Measurements from ENCODE around the gene DDI2. TPM values are rescaled to one million over a fixed set of nuclear protein-coding genes. Genes with fewer than 3 reads are reported as not detected.

Gene DDI2
- total RNA-seq: 27.4 and 40.1 TPM in 2 replicates
- 5.6 and 7.5 TPM in 2 replicates for polyA plus RNA-seq

DNA sequence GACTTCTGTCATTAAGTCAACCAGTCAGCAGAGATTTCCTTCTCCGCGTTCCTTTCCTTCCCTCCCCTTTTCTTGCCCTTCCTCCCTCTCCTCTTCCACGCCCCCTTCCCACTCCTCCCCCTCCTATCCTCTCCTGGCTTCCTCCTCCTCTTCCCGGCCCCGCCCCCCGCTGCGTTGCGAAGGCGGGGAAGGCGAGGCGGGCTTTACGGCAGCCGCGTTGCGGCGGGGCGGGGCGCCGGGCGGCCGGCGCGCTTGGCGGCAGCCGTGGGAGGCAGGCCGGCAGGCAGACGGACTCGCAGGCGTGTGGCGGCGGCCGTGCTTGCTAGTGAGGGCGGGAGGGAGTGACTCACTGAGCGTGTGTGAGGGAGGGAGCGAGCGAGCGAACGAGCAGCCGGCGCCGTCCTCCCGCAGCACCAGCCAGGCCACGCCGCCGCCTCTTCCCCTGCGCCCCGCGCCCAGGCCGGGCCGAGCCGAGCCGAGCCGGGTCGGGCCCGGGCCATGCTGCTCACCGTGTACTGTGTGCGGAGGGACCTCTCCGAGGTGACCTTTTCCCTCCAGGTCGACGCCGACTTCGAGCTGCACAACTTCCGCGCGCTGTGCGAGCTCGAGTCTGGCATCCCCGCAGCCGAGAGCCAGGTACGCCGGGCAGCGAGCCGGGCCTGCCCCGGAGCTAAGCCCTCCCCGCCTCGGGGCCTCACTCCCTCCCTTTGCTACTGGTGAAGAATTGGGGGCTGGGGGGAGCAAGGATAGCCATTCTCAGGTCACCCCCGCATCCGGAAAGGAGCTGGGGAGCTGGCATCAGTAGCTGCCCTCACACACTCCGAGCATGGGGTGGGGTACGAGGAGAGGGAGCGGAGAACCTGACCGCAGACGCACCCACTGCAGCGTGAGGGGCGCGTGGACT, at the start of gene DDI2:
Gene DDI2, plus strand, starts transcription at position 286 of the 904 bp plus-strand sequence. Its CDS starts 213 bp downstream, at position 499.
- H3K27ac ChIP-seq: peak within 1 kb of the TSS; percentile 99
- no peaks in the 10 kb centered on the region for H3K36me3 ChIP-seq (replicated peaks; ENCODE audit: insufficient read depth, low read depth)
- peaks cover 43% of the 10 kb centered on the region for H3K79me2 ChIP-seq
- peak within 1 kb of the TSS; percentile 92 for H3K4me3 ChIP-seq
- DNase-seq (ENCODE audit: low spot score): peak; percentile 99
- H4K20me1 ChIP-seq (ENCODE audit: insufficient read depth, poor library complexity, severe bottlenecking): peaks cover 9% of the 10 kb centered on the region
- 1% methylated on average over 55 of the region's 86 CpGs for WGBS (ENCODE audit: low lambda C conversion rate, missing lambda C conversion rate)
- H3K9me2 ChIP-seq (replicated peaks; ENCODE audit: insufficient read depth): no peaks in the 10 kb centered on the region
- TF ChIP-seq EZH2phosphoT487 (IDR thresholded peaks at IDR 0.05; ENCODE audit: low read depth, severe bottlenecking, unreplicated experiment): no peak
- TF ChIP-seq EZH2 (IDR thresholded peaks at IDR 0.05; ENCODE audit: borderline replicate concordance): no peak
- TF ChIP-seq, protein P1, sequence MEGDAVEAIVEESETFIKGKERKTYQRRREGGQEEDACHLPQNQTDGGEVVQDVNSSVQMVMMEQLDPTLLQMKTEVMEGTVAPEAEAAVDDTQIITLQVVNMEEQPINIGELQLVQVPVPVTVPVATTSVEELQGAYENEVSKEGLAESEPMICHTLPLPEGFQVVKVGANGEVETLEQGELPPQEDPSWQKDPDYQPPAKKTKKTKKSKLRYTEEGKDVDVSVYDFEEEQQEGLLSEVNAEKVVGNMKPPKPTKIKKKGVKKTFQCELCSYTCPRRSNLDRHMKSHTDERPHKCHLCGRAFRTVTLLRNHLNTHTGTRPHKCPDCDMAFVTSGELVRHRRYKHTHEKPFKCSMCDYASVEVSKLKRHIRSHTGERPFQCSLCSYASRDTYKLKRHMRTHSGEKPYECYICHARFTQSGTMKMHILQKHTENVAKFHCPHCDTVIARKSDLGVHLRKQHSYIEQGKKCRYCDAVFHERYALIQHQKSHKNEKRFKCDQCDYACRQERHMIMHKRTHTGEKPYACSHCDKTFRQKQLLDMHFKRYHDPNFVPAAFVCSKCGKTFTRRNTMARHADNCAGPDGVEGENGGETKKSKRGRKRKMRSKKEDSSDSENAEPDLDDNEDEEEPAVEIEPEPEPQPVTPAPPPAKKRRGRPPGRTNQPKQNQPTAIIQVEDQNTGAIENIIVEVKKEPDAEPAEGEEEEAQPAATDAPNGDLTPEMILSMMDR (IDR thresholded peaks at IDR 0.05; ENCODE audit: poor library complexity): no peak
- peaks cover 36% of the 10 kb centered on the region for H3K4me1 ChIP-seq (ENCODE audit: insufficient read depth)
- peak within 1 kb of the TSS; percentile 82 for H3K4me2 ChIP-seq
- H2AFZ ChIP-seq: peak within 1 kb of the TSS; percentile 84
- no peaks in the 10 kb centered on the region for H3K9me3 ChIP-seq (ENCODE audit: low read depth)
- H3K27me3 ChIP-seq: no peaks in the 10 kb centered on the region

DNA sequence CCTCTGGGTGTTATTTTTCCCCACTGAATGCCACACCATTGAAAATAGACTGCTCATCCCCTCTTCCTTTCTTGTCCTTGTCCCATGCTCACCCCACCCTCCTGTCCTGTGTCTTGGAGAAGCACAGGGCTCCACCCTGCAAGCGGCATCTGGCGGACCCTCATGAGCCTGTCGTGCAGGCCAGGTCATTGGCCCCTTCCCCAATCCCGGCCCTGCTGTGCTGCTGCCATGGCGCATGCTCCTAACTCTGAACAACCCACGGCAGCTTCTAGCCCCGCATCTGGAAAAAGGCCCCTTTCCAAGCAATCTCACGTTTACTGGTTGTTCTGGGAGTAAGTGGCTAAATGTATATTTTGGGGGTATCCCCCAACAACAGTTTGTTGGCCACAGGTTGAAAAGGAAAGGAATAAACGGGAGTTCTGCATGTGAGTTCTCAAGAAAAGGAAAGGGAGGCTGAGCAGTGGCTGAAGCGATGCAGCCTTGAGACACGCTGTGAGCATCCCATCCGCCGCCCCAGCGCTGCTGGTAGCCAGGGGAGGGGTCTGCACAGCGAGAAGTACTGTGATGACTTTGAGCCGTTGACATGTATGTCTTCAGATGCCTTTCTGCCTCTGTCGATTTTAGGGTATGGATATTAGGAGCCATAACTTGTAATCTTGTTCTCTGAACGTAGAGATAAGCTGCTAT, 48.7 kb upstream of the DDI2 start:
- Histone ChIP-seq H3K4me1 (ENCODE audit: insufficient read depth) (no peaks in the 10 kb centered on the region), H3K27ac (peak overlapping the region; percentile 51), H3K79me2 (no peaks in the 10 kb centered on the region), H3K36me3 (replicated peaks; ENCODE audit: insufficient read depth, low read depth) (no peaks in the 10 kb centered on the region), H3K4me3 (no peak overlapping the region), H2AFZ (no peak overlapping the region), H4K20me1 (ENCODE audit: insufficient read depth, poor library complexity, severe bottlenecking) (no peaks in the 10 kb centered on the region), H3K9me3 (ENCODE audit: low read depth) (no peaks in the 10 kb centered on the region), H3K27me3 (no peaks in the 10 kb centered on the region), H3K9me2 (replicated peaks; ENCODE audit: insufficient read depth) (no peaks in the 10 kb centered on the region), H3K4me2 (no peak overlapping the region)
- TF ChIP-seq, protein P1 (IDR thresholded peaks at IDR 0.05; ENCODE audit: poor library complexity): no peak
- TF ChIP-seq EZH2phosphoT487 (IDR thresholded peaks at IDR 0.05; ENCODE audit: low read depth, severe bottlenecking, unreplicated experiment) (no peak), EZH2 (IDR thresholded peaks at IDR 0.05; ENCODE audit: borderline replicate concordance) (no peak)
- DNase-seq (ENCODE audit: low spot score): no peak
- WGBS (ENCODE audit: low lambda C conversion rate, missing lambda C conversion rate): 89% methylated on average over 18 of the region's 18 CpGs

DNA sequence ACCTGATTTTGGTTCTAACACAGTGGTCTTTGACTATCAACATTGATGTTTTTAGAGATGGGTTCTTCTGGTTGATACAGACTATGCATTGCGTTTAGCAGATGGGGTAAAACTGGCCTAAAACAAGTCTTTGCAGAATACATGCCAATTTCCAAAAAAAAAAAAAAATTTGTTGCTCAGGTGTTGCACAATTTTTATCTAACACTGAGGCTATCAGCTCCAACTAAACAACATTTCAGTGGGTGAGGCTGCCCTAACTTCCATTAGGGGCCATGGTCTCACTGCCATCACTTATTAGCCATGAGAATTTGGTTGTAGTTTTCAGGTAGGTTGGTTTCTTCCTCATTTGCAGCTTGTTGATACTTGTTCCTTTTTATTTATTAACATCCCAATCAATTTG, 46.4 kb upstream of the DDI2 start:
- H3K9me2 ChIP-seq (replicated peaks; ENCODE audit: insufficient read depth): no peaks in the 10 kb centered on the region
- no peak overlapping the region for H3K4me2 ChIP-seq
- no peak overlapping the region for H3K27ac ChIP-seq
- no peaks in the 10 kb centered on the region for H3K4me1 ChIP-seq (ENCODE audit: insufficient read depth)
- TF ChIP-seq EZH2 (IDR thresholded peaks at IDR 0.05; ENCODE audit: borderline replicate concordance) (no peak), EZH2phosphoT487 (IDR thresholded peaks at IDR 0.05; ENCODE audit: low read depth, severe bottlenecking, unreplicated experiment) (no peak)
- TF ChIP-seq, protein P1 (IDR thresholded peaks at IDR 0.05; ENCODE audit: poor library complexity): no peak
- no peaks in the 10 kb centered on the region for H3K79me2 ChIP-seq
- H3K9me3 ChIP-seq (ENCODE audit: low read depth): no peaks in the 10 kb centered on the region
- H4K20me1 ChIP-seq (ENCODE audit: insufficient read depth, poor library complexity, severe bottlenecking): no peaks in the 10 kb centered on the region
- no peaks in the 10 kb centered on the region for H3K36me3 ChIP-seq (replicated peaks; ENCODE audit: insufficient read depth, low read depth)
- no peaks in the 10 kb centered on the region for H3K27me3 ChIP-seq
- WGBS (ENCODE audit: low lambda C conversion rate, missing lambda C conversion rate): 89% methylated on average over 1 of the region's 1 CpG
- no peak for DNase-seq (ENCODE audit: low spot score)
- no peak overlapping the region for H2AFZ ChIP-seq
- no peak overlapping the region for H3K4me3 ChIP-seq
